Tibial nerve (tissue), 3 donors: ENCODE results near the gene UBASH3B.

Experiments used
- CTCF ChIP-seq, 5 experiments: fragments of 200-600 bp in 3 of 5; fragments of 450-650 bp in 2 of 5; sonication (generic) in 3 of 5; IDR thresholded peaks; one replicate each; pipeline ENCODE4 v1.5.1; 2016 to 2019; ENCODE audit warnings: antibody characterized with exemption in 5 of 5, mild to moderate bottlenecking in 3 of 5, moderate library complexity in 2 of 5
- POLR2A ChIP-seq, 2 donors: fragments of 450-650 bp; IDR thresholded peaks; one replicate each; pipeline ENCODE4 v1.6.1; 2017; ENCODE audit warnings: antibody characterized with exemption in 2 of 2, mild to moderate bottlenecking in 2 of 2, moderate library complexity in 2 of 2

GRCh38 chr11:122681070-122681469 lies 25.5 kb downstream of the UBASH3B start:
- TF ChIP-seq CTCF (IDR thresholded peaks at IDR 0.05) = no peak
- no peak for TF ChIP-seq POLR2A (IDR thresholded peaks at IDR 0.05)
